Measurements from ENCODE around the gene GATB.

GATB gene

GRCh38 chr4:151786158-151786495 lies 25.3 kb upstream of the GATB start:
- DNase-seq (ENCODE audit: low read depth): no peak
- TF ChIP-seq CTCF (IDR thresholded peaks at IDR 0.05; ENCODE audit: control insufficient read depth, extremely low read depth, insufficient read depth): no peak
- no peak overlapping the region for H3K4me3 ChIP-seq (ENCODE audit: low read depth, low read length)

GRCh38 chr4:151785484-151786157 lies 24.8 kb upstream of the GATB start:
- no peak for DNase-seq (ENCODE audit: low read depth)
- TF ChIP-seq CTCF (IDR thresholded peaks at IDR 0.05; ENCODE audit: control insufficient read depth, extremely low read depth, insufficient read depth): no peak
- no peak overlapping the region for H3K4me3 ChIP-seq (ENCODE audit: low read depth, low read length)

GRCh38 chr4:151784706-151785105 lies 23.9 kb upstream of the GATB start:
- no peak for DNase-seq (ENCODE audit: low read depth)

GRCh38 chr4:151783867-151784266 lies 23.1 kb upstream of the GATB start:
- no peak for TF ChIP-seq CTCF (IDR thresholded peaks at IDR 0.05; ENCODE audit: control insufficient read depth, extremely low read depth, insufficient read depth)
- no peak overlapping the region for H3K4me3 ChIP-seq (ENCODE audit: low read depth, low read length)
- DNase-seq (ENCODE audit: low read depth): no peak

More at GRCh38 chr4:151784706-151785105, 23.9 kb upstream of the GATB start:
- no peak for TF ChIP-seq CTCF (IDR thresholded peaks at IDR 0.05; ENCODE audit: control insufficient read depth, extremely low read depth, insufficient read depth)
- no peak overlapping the region for H3K4me3 ChIP-seq (ENCODE audit: low read depth, low read length)

GRCh38 chr4:151782296-151782695 lies 21.5 kb upstream of the GATB start:
- no peak for TF ChIP-seq CTCF (IDR thresholded peaks at IDR 0.05; ENCODE audit: control insufficient read depth, extremely low read depth, insufficient read depth)
- no peak for DNase-seq (ENCODE audit: low read depth)
- no peak overlapping the region for H3K4me3 ChIP-seq (ENCODE audit: low read depth, low read length)

- TF ChIP-seq CTCF (IDR thresholded peaks at IDR 0.05; ENCODE audit: control insufficient read depth, extremely low read depth, insufficient read depth): no peak
Measured at GRCh38 chr4:151781026-151781425, 20.2 kb upstream of the GATB start.

GRCh38 chr4:151777471-151777870 lies 16.7 kb upstream of the GATB start:
- no peak overlapping the region for H3K4me3 ChIP-seq (ENCODE audit: low read depth, low read length)
- DNase-seq (ENCODE audit: low read depth): no peak
- no peak for TF ChIP-seq CTCF (IDR thresholded peaks at IDR 0.05; ENCODE audit: control insufficient read depth, extremely low read depth, insufficient read depth)

More at GRCh38 chr4:151781026-151781425, 20.2 kb upstream of the GATB start:
- no peak overlapping the region for H3K4me3 ChIP-seq (ENCODE audit: low read depth, low read length)
- DNase-seq (ENCODE audit: low read depth): no peak
